Right lobe of liver (tissue), 6 donors: Measurements from ENCODE around the gene ADCK2. TPM values are rescaled to one million over a fixed set of nuclear protein-coding genes. Genes with fewer than 3 reads are reported as not detected.

Experiments used
- ATAC-seq, 4 donors: fragments of 200-7000 bp; cut with Tn5 transposase; one replicate each; pipeline ENCODE4 v1.9.1; 2020; ENCODE audit warnings: mild to moderate bottlenecking in 4 of 4, moderate library complexity in 4 of 4
- DNase-seq, 3 donors: peaks; one replicate each; pipeline ENCODE4 v3.0.0-alpha.2; 2020
- H3K27ac ChIP-seq, 3 donors: fragments of 200-600 bp; one replicate each; pipeline ENCODE4 v1.8.0; 2022
- H3K27me3 ChIP-seq, 2 donors: fragments of 200-600 bp; one replicate each; pipeline ENCODE4 v1.8.0; 2022
- H3K36me3 ChIP-seq, 4 donors: fragments of 200-600 bp; sonication (generic) in 1 of 4; one replicate each; pipeline versions ENCODE4 v1.5.1 to v1.8.0; 2017 to 2022; ENCODE audit warnings: control low read depth in 1 of 4
- H3K4me1 ChIP-seq, 4 donors: fragments of 200-600 bp; sonication (generic) in 1 of 4; one replicate each; pipeline versions ENCODE4 v1.5.1 to v1.8.0; 2017 to 2022; ENCODE audit warnings: control low read depth in 1 of 4
- H3K4me3 ChIP-seq, 3 donors: fragments of 200-600 bp; one replicate each; pipeline ENCODE4 v1.8.0; 2022
- H3K9me3 ChIP-seq, 4 donors: fragments of 200-600 bp; sonication (generic) in 1 of 4; one replicate each; pipeline versions ENCODE4 v1.5.1 to v1.8.0; 2017 to 2022; ENCODE audit warnings: control low read depth in 1 of 4
- POLR2A ChIP-seq: fragments of 450-650 bp; IDR thresholded peaks from one replicate; pipeline ENCODE4 v1.6.1; 2017; ENCODE audit warnings: antibody characterized with exemption, mild to moderate bottlenecking
- WGBS: methylation state at CpG from one replicate; pipeline ENCODE4 v1.1.6; 2018; ENCODE audit warnings: low coverage, low lambda C conversion rate; ENCODE audit not compliant: insufficient coverage; ENCODE audit errors: missing lambda C conversion rate; 5-methylcytosine and 5-hydroxymethylcytosine counted together
- intact Hi-C, 2 donors: fragments of 100-400 bp; cut with DNase I; formaldehyde crosslinking; loops; one replicate each; pipeline versions ENCODE4 v1.11.2 to v1.14.1; 2022
- total RNA-seq, 6 experiments: library from RNA; depleted of rRNA in 2 of 6; stranded (reverse); fragments of >200 nt in 2 of 6; fragmentation: NEBNext Ultra II Directional in 3 of 6; extraction: Animal tissue kit (Norgen Biotek cat#: 25700) in 3 of 6; gene quantifications; one replicate each; pipeline versions ENCODE4 v1.1.0 to v1.2.4, GENCODE V29; 2016 to 2023
- TF ChIP-seq, protein P1 (sequence below), 4 donors: fragments of 200-600 bp in 3 of 4; fragments of 450-650 bp in 1 of 4; IDR thresholded peaks; one replicate each; pipeline versions ENCODE4 v1.5.1 to v1.8.0; 2016 to 2022; ENCODE audit warnings: antibody characterized with exemption in 4 of 4, mild to moderate bottlenecking in 2 of 4
- donor health status: DM: no; HTN: yes; CAD: no.
- donor health status: DM: no; HTN: no; CAD: no.
- donor health status: DM: no; HTN: no; CAD: no.
- donor health status: DM: no; HTN: yes; CAD: no.
- donor health status: DM: no; HTN: yes; CAD: no.

Gene ADCK2
- total RNA-seq, 6 experiments from 2014 or later: 7.8 to 13.9 (median 10.2) TPM

DNA sequence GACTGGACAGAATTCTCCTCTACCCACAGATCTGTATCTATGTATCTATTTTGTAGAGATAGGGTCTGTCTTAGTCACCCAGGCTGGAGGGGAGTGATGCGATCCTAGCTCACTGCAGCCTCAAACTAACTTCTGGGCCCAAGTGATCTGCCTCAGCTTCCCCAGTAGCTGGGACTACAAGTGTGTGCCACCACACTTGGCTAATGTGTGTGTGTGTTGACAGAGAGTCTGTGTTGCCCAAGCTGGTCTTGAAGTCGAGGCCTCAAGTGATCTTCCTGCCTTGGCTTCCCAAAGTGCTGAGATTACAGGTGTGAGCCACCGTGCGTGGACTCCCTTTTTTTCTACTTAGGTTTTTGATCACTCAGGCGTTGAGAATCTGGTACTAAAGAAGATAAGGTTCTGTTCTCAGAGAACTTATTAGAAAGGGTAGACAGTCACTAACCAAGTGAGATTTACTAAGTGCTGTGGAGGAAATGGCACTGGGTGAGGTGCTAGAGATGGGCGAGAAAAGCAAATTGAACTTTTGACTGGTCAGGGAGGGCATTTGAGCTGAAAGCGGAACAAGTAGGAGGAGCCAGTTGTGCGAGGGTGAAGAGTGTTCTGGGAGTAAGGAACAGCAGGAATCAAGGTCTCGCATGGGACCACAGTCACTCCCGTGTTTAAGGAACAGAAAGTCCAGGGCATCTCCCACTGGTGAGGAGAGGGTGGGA is 41.7 kb downstream of the ADCK2 start:
- ATAC-seq: peak; percentile 64 to 82 (median 70)
- no peaks in the 10 kb centered on the region for H3K9me3 ChIP-seq

DNA sequence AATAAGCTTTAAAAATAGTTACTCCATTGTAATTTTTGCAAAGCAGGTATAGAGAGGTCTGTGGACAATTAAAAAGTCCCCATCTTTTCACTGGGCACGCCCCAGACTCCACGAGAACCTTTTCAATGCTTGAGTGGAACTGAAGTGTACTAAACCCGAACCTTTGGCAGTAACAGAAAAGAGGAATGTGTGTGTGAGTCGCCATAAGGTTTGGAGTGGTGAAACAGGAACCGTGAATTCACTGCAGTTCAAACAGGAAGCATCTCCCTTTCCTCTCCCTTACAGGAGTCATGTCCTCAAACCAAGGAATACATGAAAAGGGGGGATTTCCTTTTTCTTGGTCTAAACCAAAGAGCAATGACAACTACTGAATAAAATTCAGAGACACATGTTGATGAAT is 47.0 kb downstream of the ADCK2 start:
- no peaks in the 10 kb centered on the region for H3K36me3 ChIP-seq
- no peaks in the 10 kb centered on the region for H3K9me3 ChIP-seq
- H3K4me3 ChIP-seq: no peak overlapping the region
- H3K4me1 ChIP-seq: peaks cover 0 to 11% (median 3%) of the 10 kb centered on the region in 4 donors
- H3K27me3 ChIP-seq: no peaks in the 10 kb centered on the region
- ATAC-seq (peak in 1 of 4 donors; percentile 31), DNase-seq (no peak)
- TF ChIP-seq POLR2A: no peak
- TF ChIP-seq, protein P1, sequence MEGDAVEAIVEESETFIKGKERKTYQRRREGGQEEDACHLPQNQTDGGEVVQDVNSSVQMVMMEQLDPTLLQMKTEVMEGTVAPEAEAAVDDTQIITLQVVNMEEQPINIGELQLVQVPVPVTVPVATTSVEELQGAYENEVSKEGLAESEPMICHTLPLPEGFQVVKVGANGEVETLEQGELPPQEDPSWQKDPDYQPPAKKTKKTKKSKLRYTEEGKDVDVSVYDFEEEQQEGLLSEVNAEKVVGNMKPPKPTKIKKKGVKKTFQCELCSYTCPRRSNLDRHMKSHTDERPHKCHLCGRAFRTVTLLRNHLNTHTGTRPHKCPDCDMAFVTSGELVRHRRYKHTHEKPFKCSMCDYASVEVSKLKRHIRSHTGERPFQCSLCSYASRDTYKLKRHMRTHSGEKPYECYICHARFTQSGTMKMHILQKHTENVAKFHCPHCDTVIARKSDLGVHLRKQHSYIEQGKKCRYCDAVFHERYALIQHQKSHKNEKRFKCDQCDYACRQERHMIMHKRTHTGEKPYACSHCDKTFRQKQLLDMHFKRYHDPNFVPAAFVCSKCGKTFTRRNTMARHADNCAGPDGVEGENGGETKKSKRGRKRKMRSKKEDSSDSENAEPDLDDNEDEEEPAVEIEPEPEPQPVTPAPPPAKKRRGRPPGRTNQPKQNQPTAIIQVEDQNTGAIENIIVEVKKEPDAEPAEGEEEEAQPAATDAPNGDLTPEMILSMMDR (IDR thresholded peaks at IDR 0.05): no peak
- 70% methylated on average over 3 of the region's 5 CpGs for WGBS
- H3K27ac ChIP-seq: no peak overlapping the region
- intact Hi-C loops: no loop called here

More for the DNA sequence above, 41.7 kb downstream of the ADCK2 start:
- H3K27me3 ChIP-seq: no peaks in the 10 kb centered on the region
- no peak for TF ChIP-seq POLR2A
- TF ChIP-seq, protein P1 (IDR thresholded peaks at IDR 0.05): no peak
- H3K27ac ChIP-seq: no peak overlapping the region
- intact Hi-C loops: no loop called here
- H3K36me3 ChIP-seq: no peaks in the 10 kb centered on the region
- 53% methylated on average over 9 of the region's 10 CpGs for WGBS
- DNase-seq: no peak
- no peaks in the 10 kb centered on the region for H3K4me1 ChIP-seq
- no peak overlapping the region for H3K4me3 ChIP-seq

DNA sequence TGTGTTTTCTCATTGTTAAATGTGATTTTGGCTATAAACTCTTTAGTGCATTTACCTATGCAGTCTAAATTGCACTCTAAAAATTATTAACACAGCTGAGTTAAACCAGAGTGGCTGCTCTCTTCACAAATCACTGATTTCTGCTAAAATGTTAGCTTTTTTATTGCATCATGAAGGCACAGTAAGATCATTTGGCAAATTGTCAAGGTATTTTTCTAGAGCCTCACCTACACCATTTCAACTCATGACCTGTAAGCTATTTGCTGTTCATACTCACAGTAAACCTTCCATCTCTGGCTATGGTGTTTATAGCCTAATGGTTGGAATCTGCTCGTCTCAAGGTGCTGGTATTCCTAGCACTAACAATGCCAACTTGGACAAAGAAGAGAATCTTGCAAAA is 49.5 kb downstream of the ADCK2 start:
- H3K27me3 ChIP-seq: no peaks in the 10 kb centered on the region
- DNase-seq (no peak), ATAC-seq (peak; percentile 78 to 86 (median 80))
- no peak overlapping the region for H3K27ac ChIP-seq
- no peaks in the 10 kb centered on the region for H3K36me3 ChIP-seq
- TF ChIP-seq, protein P1 (IDR thresholded peaks at IDR 0.05): no peak
- TF ChIP-seq POLR2A: no peak
- intact Hi-C loops: no loop called here
- no peaks in the 10 kb centered on the region for H3K9me3 ChIP-seq
- 56% methylated on average over 1 of the region's 1 CpG for WGBS
- peaks cover 0 to 11% (median 3%) of the 10 kb centered on the region in 4 donors for H3K4me1 ChIP-seq
- H3K4me3 ChIP-seq: no peak overlapping the region

DNA sequence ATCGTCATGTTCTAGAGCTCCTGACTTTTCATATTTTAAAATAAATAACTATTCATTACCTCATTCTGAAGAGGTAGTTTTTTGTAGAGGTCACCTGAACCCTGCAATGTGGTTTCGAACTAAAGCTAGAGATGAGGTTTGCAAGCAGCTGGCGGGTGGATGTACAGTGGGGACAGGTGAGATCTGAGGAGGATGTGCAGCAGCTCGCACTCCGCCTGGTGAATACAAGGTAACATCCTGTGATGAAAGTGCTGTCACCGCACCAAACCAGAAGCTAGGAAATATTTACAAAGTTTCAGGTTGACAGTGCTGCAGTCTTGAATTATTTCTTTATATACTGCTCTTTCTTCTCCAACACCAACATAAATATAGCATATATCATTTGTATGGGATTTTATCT is 50.3 kb downstream of the ADCK2 start:
- Histone ChIP-seq H3K9me3 (no peaks in the 10 kb centered on the region), H3K4me1 (peaks cover 0 to 11% (median 3%) of the 10 kb centered on the region in 4 donors), H3K27ac (no peak overlapping the region), H3K36me3 (no peaks in the 10 kb centered on the region), H3K27me3 (no peaks in the 10 kb centered on the region), H3K4me3 (no peak overlapping the region)
- ATAC-seq (no peak), DNase-seq (no peak)
- 72% methylated on average over 6 of the region's 6 CpGs for WGBS
- no peak for TF ChIP-seq POLR2A
- TF ChIP-seq, protein P1 (IDR thresholded peaks at IDR 0.05): no peak
- intact Hi-C loops: no loop called here
